Measurements from ENCODE around the gene FAM117A. TPM values are rescaled to one million over a fixed set of nuclear protein-coding genes. Genes with fewer than 3 reads are reported as not detected.

The FAM117A gene
- total RNA-seq, 1 experiment from 2014 or later, result 14.9 TPM

DNA sequence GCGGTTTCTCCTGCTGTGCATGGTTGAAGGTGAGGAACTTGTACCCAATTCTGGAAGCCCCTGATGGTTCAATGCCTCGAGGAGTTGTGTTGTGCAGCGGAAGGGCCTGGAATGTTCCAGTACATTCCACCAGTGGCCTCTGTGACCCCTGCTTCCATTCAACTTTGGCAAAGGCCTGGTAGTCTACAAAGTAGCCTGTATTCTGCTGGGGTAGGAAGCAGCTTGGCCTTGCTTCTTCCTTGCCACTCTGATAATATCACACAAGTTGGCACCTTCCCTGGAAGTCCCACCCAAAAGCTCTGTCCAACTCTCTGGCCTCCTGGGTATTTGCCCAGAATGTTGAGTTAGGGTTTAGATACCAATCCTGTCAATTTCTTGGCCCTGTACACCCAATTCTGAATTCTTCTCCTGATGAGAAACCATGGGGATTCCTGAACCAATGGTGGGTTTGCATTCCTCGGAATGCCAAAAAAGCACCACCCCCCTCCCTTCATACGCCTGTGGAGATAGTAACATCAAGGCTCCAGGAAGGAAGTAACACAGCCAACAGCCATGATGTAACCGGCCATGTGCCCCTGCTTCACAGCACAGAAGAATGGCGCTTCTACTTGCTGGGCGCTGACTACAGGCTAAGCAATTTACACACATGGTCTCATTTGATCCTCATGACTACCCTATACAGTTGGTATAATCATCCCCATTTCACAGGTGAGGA lies 11.8 kb upstream of the FAM117A start:
- BruUV-seq (replicated peaks), result no TSS peak
- Mint-ChIP-seq H3K27ac (ENCODE audit: unreplicated experiment) (no peak overlapping the region), H3K36me3 (ENCODE audit: insufficient read depth, unreplicated experiment) (no peaks in the 10 kb centered on the region), H3K27me3 (ENCODE audit: unreplicated experiment) (peaks cover 86% of the 10 kb centered on the region), H3K9me3 (ENCODE audit: low read depth, unreplicated experiment) (no peaks in the 10 kb centered on the region), H3K4me3 (ENCODE audit: low read depth, unreplicated experiment) (no peak overlapping the region), H3K4me1 (ENCODE audit: low read depth, unreplicated experiment) (no peaks in the 10 kb centered on the region)
- DNase-seq, result no peak
- intact Hi-C loops (cut with micrococcal nuclease; ENCODE audit: unreplicated experiment), result loop anchor here (5.0 kb wide), 2 partner anchors 68 to 208 kb away; partner anchors contain the start of gene SLC35B1
- CTCF ChIA-PET, result no interaction called here
- TF ChIP-seq, protein P1, sequence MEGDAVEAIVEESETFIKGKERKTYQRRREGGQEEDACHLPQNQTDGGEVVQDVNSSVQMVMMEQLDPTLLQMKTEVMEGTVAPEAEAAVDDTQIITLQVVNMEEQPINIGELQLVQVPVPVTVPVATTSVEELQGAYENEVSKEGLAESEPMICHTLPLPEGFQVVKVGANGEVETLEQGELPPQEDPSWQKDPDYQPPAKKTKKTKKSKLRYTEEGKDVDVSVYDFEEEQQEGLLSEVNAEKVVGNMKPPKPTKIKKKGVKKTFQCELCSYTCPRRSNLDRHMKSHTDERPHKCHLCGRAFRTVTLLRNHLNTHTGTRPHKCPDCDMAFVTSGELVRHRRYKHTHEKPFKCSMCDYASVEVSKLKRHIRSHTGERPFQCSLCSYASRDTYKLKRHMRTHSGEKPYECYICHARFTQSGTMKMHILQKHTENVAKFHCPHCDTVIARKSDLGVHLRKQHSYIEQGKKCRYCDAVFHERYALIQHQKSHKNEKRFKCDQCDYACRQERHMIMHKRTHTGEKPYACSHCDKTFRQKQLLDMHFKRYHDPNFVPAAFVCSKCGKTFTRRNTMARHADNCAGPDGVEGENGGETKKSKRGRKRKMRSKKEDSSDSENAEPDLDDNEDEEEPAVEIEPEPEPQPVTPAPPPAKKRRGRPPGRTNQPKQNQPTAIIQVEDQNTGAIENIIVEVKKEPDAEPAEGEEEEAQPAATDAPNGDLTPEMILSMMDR (IDR thresholded peaks at IDR 0.05; ENCODE audit: unreplicated experiment), result no peak

DNA sequence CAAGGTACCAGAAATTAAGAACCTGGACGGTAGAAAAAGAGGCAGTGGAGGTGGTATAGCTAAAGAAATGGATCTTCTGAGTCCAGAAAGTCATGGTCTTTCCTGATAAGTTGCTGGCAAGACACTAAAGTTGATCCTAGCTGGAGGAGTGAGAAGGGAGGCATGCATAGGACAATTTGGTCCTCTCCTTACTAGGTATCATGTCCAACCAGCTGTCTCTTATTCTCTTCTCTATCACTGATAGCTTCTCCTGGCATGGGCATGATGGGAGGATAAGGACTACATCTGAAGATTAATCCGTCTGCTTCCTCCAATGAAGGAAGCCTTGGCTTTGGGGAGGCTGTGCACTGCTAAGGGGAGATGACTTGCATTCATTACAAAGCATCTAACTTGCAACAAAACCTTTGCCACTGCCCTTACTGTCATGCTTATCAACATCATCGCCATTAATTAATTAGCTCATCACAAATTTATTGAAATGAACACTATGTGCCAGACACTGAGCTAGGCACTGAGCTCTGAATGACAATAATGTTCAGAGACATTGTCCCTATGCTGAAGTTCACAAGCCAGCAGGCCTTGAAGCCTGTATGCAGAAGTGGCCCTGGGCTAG lies 3.1 kb upstream of the FAM117A start:
- no peaks in the 10 kb centered on the region for H3K9me3 Mint-ChIP-seq (ENCODE audit: low read depth, unreplicated experiment)
- H3K4me1 Mint-ChIP-seq (ENCODE audit: low read depth, unreplicated experiment), result peaks cover 8% of the 10 kb centered on the region
- intact Hi-C loops (cut with micrococcal nuclease; ENCODE audit: unreplicated experiment), result no loop called here
- peaks cover 23% of the 10 kb centered on the region for H3K36me3 Mint-ChIP-seq (ENCODE audit: insufficient read depth, unreplicated experiment)
- H3K27me3 Mint-ChIP-seq (ENCODE audit: unreplicated experiment), result peaks cover 54% of the 10 kb centered on the region
- no peak overlapping the region for H3K27ac Mint-ChIP-seq (ENCODE audit: unreplicated experiment)
- BruUV-seq (replicated peaks), result no TSS peak
- DNase-seq, result no peak
- TF ChIP-seq, protein P1 (IDR thresholded peaks at IDR 0.05; ENCODE audit: unreplicated experiment), result no peak
- H3K4me3 Mint-ChIP-seq (ENCODE audit: low read depth, unreplicated experiment), result no peak overlapping the region
- CTCF ChIA-PET, result interaction anchor here (1.1 kb wide), 1 partner anchor 9 kb away, joined by 3 read pairs; no protein-coding TSS in a partner anchor

DNA sequence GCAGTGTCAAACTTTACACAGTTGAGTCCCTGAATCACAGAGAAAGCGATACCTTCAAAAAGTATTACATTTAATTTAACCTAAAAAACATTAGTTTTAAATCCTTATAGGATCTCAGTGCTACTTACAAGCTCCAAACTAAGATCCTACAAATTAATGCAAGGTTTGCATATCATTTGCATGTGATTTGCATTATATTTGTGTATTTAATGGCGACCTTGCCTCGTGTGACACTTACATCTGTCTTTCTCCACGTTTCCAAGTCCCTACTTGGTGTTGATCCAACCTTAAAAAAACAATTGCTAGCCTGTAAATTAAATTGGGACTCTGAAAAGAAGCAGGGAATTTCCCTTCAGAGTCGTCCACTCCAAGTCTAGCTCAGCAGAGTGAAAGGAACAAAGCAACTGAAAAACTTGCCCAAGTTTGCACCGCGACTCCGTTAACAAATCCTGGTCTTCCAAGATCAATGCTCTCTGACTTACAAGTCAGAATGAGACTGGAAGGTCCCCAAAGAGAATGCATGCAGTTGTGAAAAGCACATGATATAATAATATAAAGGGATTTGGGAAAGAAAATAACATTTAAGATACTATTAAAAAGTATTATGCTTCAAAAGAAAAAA lies 739 bp upstream of the FAM117A start:
- intact Hi-C loops (cut with micrococcal nuclease; ENCODE audit: unreplicated experiment), result no loop called here

More for the DNA sequence above, 739 bp upstream of the FAM117A start:
- Mint-ChIP-seq H3K4me3 (ENCODE audit: low read depth, unreplicated experiment) (peak overlapping the region; percentile 92), H3K9me3 (ENCODE audit: low read depth, unreplicated experiment) (no peaks in the 10 kb centered on the region), H3K27ac (ENCODE audit: unreplicated experiment) (peak overlapping the region; percentile 81), H3K27me3 (ENCODE audit: unreplicated experiment) (peaks cover 44% of the 10 kb centered on the region), H3K36me3 (ENCODE audit: insufficient read depth, unreplicated experiment) (peaks cover 23% of the 10 kb centered on the region), H3K4me1 (ENCODE audit: low read depth, unreplicated experiment) (peaks cover 14% of the 10 kb centered on the region)
- TF ChIP-seq, protein P1 (IDR thresholded peaks at IDR 0.05; ENCODE audit: unreplicated experiment), result no peak
- DNase-seq, result no peak
- CTCF ChIA-PET, result interaction anchor here (0.6 to 1.4 kb wide), 10 partner anchors 9 to 209 kb away, joined by 3 to 6 read pairs (median 4); partner anchors contain the start of genes KAT7 and SLC35B1
- no TSS peak for BruUV-seq (replicated peaks)

Data from Calu3 (cell line).